Natural killer cell (primary cell): Measurements from ENCODE around the gene CTIF. TPM values are rescaled to one million over a fixed set of nuclear protein-coding genes. Genes with fewer than 3 reads are reported as not detected.
"Not testable (repeated sequence)": the region's sequence is repeated elsewhere in the genome, so short reads cannot be mapped to it uniquely, and the experiment has no call there.

Experiments used
- ATAC-seq, 3 donors: fragments of 150-1000 bp in 2 of 3; fragments of 200-7000 bp in 1 of 3; cut with Tn5 transposase; 1 replicate in 1 of 3; 2 replicates in 2 of 3; pipeline ENCODE4 v1.10.0; 2021; ENCODE audit warnings: mild to moderate bottlenecking in 2 of 3, moderate library complexity in 2 of 3
- DNase-seq, 2 donors: peaks; one replicate each; pipeline versions ENCODE4 v3.0.0 to v3.0.0-alpha.2; 2013 to 2021; ENCODE audit warnings: mixed read lengths in 1 of 2
- H3K27ac ChIP-seq: one replicate; pipeline ENCODE4 v1.5.1; 2013; ENCODE audit warnings: mild to moderate bottlenecking, low read length
- H3K27me3 ChIP-seq: one replicate; pipeline ENCODE4 v1.6.1; 2013; ENCODE audit warnings: low read length; ENCODE audit not compliant: control insufficient read depth, insufficient read depth
- H3K36me3 ChIP-seq: one replicate; pipeline ENCODE4 v1.6.1; 2013; ENCODE audit warnings: low read length; ENCODE audit not compliant: control insufficient read depth, insufficient read depth
- H3K4me1 ChIP-seq: one replicate; pipeline ENCODE4 v1.6.1; 2013; ENCODE audit warnings: low read length; ENCODE audit not compliant: control insufficient read depth, insufficient read depth
- H3K4me3 ChIP-seq: one replicate; pipeline ENCODE4 v1.5.1; 2013; ENCODE audit warnings: low read length
- H3K9me3 ChIP-seq: one replicate; pipeline ENCODE4 v1.6.1; 2013; ENCODE audit warnings: low read length; ENCODE audit not compliant: control insufficient read depth, insufficient read depth
- H3K27ac Mint-ChIP-seq, 2 donors: one replicate each; pipeline ENCODE4 v1.8.0; 2022; ENCODE audit warnings: mild to moderate bottlenecking in 2 of 2, mixed read lengths in 2 of 2, moderate library complexity in 1 of 2
- H3K27me3 Mint-ChIP-seq, 2 donors: one replicate each; pipeline ENCODE4 v1.8.0; 2022; ENCODE audit warnings: low read depth in 2 of 2, mixed read lengths in 2 of 2
- H3K36me3 Mint-ChIP-seq: one replicate; pipeline ENCODE4 v1.8.0; 2022; ENCODE audit warnings: mixed read lengths
- H3K4me1 Mint-ChIP-seq, 2 donors: one replicate each; pipeline ENCODE4 v1.8.0; 2022; ENCODE audit warnings: mixed read lengths in 2 of 2
- H3K4me3 Mint-ChIP-seq: one replicate; pipeline ENCODE4 v1.8.0; 2022; ENCODE audit warnings: mild to moderate bottlenecking, moderate library complexity, mixed read lengths
- H3K9me3 Mint-ChIP-seq, 2 donors: one replicate each; pipeline ENCODE4 v1.8.0; 2022; ENCODE audit warnings: mixed read lengths in 2 of 2
- CTCF ChIP-seq: fragments of 200-600 bp; IDR thresholded peaks from one replicate; pipeline ENCODE4 v1.8.0; 2022; ENCODE audit warnings: antibody characterized with exemption
- WGBS: methylation state at CpG from one replicate; pipeline ENCODE4 v1.1.7; 2013; ENCODE audit warnings: missing lambda C conversion rate; ENCODE audit not compliant: insufficient coverage; 5-methylcytosine and 5-hydroxymethylcytosine counted together
- intact Hi-C: fragments of 100-400 bp; cut with micrococcal nuclease; formaldehyde crosslinking; loops from one replicate; pipeline ENCODE4 v1.14.2; 2022
- total RNA-seq, 4 donors: library from RNA; stranded (reverse); fragments of 120-200 nt in 1 of 4; gene quantifications; one replicate each; pipeline versions ENCODE4 v1.2.3 to v1.2.4, GENCODE V29; 2013 to 2022

The CTIF gene
- total RNA-seq, 3 donors from 2014 or later (not counting 1 experiment from before 2014, with no cell fraction given) = 6.9 to 10.2 (median 8.2) TPM

- no peak overlapping the region for H3K4me3 ChIP-seq
- H3K9me3 ChIP-seq = no peaks in the 10 kb centered on the region
- WGBS = 83% methylated on average over 10 of the region's 10 CpGs
- no peak for TF ChIP-seq CTCF
- peak in 2 of 3 donors; percentile 47 to 51 for ATAC-seq
- Mint-ChIP-seq H3K9me3 (no peaks in the 10 kb centered on the region), H3K4me1 (peaks cover 7% of the 10 kb centered on the region in 2 donors), H3K27me3 (no peaks in the 10 kb centered on the region), H3K27ac (peak overlapping the region in 1 of 2 donors; percentile 10), H3K36me3 (no peaks in the 10 kb centered on the region), H3K4me3 (no peak overlapping the region)
- H3K27me3 ChIP-seq = no peaks in the 10 kb centered on the region
- intact Hi-C loops = no loop called here
- H3K4me1 ChIP-seq = peaks cover 18% of the 10 kb centered on the region
- DNase-seq = no peak
- H3K27ac ChIP-seq = peak overlapping the region; percentile 61
- no peaks in the 10 kb centered on the region for H3K36me3 ChIP-seq
Observed at GRCh38 chr18:48715711-48716361, 177.0 kb downstream of the CTIF start.

- intact Hi-C loops, ATAC-seq, DNase-seq, H3K36me3 Mint-ChIP-seq, H3K27me3 ChIP-seq, H3K4me3 ChIP-seq, H3K27me3 Mint-ChIP-seq, H3K9me3 Mint-ChIP-seq, H3K9me3 ChIP-seq, H3K27ac ChIP-seq, H3K4me3 Mint-ChIP-seq, H3K4me1 Mint-ChIP-seq, H3K27ac Mint-ChIP-seq, H3K36me3 ChIP-seq: not testable (repeated sequence)
- peaks cover 18% of the 10 kb centered on the region for H3K4me1 ChIP-seq
- 98% methylated on average over 5 of the region's 9 CpGs for WGBS
Observed at GRCh38 chr18:48717227-48717626, 178.4 kb downstream of the CTIF start.

- Mint-ChIP-seq H3K4me1 (peaks cover 7% of the 10 kb centered on the region in 2 donors), H3K36me3 (no peaks in the 10 kb centered on the region), H3K9me3 (no peaks in the 10 kb centered on the region), H3K27ac (no peak overlapping the region), H3K27me3 (no peaks in the 10 kb centered on the region), H3K4me3 (no peak overlapping the region)
- 97% methylated on average over 10 of the region's 10 CpGs for WGBS
- no peaks in the 10 kb centered on the region for H3K36me3 ChIP-seq
- intact Hi-C loops = no loop called here
- H3K9me3 ChIP-seq = no peaks in the 10 kb centered on the region
- DNase-seq (no peak), ATAC-seq (no peak)
- no peak overlapping the region for H3K4me3 ChIP-seq
- H3K27me3 ChIP-seq = no peaks in the 10 kb centered on the region
- TF ChIP-seq CTCF = no peak
- peaks cover 18% of the 10 kb centered on the region for H3K4me1 ChIP-seq
- no peak overlapping the region for H3K27ac ChIP-seq
Observed at GRCh38 chr18:48718251-48718959, 179.6 kb downstream of the CTIF start.

DNA sequence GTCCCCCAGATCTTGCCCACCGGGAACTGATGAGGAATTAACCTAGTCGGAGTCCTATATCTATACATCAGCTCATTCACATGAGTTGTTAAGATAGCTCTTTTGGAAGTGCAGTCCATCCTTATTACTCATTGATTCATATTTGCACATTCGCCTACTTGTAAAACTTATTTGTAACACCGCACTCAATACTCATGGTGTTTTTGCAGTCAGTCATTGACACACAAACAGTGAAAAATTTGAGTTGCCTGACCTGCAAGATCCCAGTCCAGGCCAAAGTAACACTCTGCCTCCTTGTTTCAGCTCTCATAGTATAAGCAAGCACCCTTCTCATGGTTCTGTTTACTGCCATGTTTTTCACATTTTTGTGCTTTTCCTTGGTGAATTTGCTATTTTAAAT, 180.6 kb downstream of the CTIF start:
- Mint-ChIP-seq H3K27me3 (no peaks in the 10 kb centered on the region), H3K4me1 (peaks cover 7% of the 10 kb centered on the region in 2 donors), H3K9me3 (no peaks in the 10 kb centered on the region), H3K4me3 (no peak overlapping the region), H3K27ac (no peak overlapping the region), H3K36me3 (no peaks in the 10 kb centered on the region)
- WGBS = 96% methylated on average over 4 of the region's 4 CpGs
- Histone ChIP-seq H3K4me1 (peaks cover 18% of the 10 kb centered on the region), H3K27me3 (no peaks in the 10 kb centered on the region), H3K9me3 (no peaks in the 10 kb centered on the region), H3K4me3 (no peak overlapping the region), H3K36me3 (no peaks in the 10 kb centered on the region), H3K27ac (no peak overlapping the region)
- intact Hi-C loops = no loop called here
- TF ChIP-seq CTCF = no peak
- ATAC-seq = no peak
- no peak for DNase-seq
